ENCODE results near the gene TFCP2L1. TPM values are rescaled to one million over a fixed set of nuclear protein-coding genes. Genes with fewer than 3 reads are reported as not detected.

Gene TFCP2L1
- total RNA-seq, 1 donor from 2014 or later, result 3.1 TPM

DNA sequence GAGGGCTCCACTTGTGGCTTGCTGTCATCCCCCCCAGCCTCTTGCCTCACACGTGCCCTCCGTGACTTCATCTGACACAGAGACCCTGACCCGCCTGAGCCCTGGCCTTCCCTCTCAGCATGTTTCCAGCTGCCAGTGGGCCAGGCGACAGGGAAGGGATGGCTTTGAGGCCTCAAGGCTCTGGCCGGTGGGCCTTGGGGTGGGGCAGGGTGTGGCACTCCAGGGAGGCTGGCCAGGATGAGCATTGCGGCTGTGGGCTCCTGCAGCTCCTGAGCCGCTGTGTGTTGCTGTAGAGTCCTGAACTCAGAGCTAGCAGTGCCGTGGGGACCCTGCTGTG lies 85.0 kb downstream of the TFCP2L1 start:
- DNase-seq (ENCODE audit: low spot score), result no peak

GRCh38 chr2:121199281-121200010 lies 85.6 kb downstream of the TFCP2L1 start:
- DNase-seq (ENCODE audit: low spot score), result no peak

GRCh38 chr2:121197369-121198091 lies 87.5 kb downstream of the TFCP2L1 start:
- no peak for DNase-seq (ENCODE audit: low spot score)

DNA sequence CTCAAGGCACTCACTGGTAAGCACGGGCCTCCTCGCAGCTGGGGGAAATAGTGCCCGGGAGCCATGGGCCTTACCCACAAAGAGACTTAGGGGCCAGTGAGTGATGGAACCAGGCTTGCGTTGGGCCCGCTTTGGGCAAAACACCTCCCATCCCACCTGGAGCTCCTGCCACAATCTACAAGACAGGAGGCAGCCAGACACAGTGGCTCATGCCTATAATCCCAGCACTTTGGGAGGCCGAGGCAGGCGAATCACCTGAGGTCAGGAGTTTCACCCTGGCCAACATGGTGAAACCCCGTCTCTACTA lies 88.2 kb downstream of the TFCP2L1 start:
- no peak for DNase-seq (ENCODE audit: low spot score)

GRCh38 chr2:121196132-121196848 lies 88.7 kb downstream of the TFCP2L1 start:
- DNase-seq (ENCODE audit: low spot score), result no peak

- no peak for DNase-seq (ENCODE audit: low spot score)
Measured at GRCh38 chr2:121195036-121195435, 90.0 kb downstream of the TFCP2L1 start.

DNA sequence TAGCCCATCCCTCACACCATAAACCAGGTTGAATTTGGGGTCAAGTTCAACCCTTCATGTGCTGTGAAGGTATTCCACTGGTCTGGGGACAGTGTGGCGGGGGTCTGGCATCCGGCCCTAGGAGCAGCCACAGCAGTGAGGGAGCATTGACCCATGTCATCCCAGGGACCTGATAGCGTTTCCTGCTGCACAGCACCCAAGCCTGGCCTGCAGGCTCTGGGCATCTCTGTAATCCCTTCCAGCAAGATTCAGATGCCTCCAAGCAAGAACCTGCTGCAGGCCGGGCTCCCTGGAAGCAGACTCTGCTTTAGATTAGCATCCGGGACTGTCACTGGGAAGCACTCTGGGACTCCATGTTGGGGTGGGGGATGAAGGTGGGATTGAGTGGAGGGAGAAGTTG lies 90.4 kb downstream of the TFCP2L1 start:
- DNase-seq (ENCODE audit: low spot score), result no peak

DNA sequence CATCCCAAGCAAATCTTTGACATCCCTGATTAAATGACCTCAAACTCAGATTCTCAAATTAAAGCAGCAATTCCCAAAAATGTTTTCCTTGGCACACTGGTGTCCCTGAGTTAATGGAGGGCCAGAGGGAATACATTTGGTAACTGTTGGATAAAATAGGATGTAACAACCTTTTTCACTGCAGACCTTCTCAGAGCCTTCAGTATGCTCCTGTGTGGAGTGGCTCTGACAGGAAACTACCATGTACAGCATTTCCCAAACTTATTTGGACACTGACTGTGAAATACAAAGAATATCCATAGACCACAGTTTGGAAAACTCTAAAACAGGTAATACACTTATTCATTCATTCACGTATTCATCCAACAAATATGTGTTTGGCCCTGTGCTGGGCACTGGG lies 91.8 kb downstream of the TFCP2L1 start:
- peak; percentile 3 for DNase-seq (ENCODE audit: low spot score)

- no peak for DNase-seq (ENCODE audit: low spot score)
Measured at GRCh38 chr2:121192576-121192975, 92.4 kb downstream of the TFCP2L1 start.

GRCh38 chr2:121191191-121192170 lies 93.5 kb downstream of the TFCP2L1 start:
- peak; percentile 82 for DNase-seq (ENCODE audit: low spot score)

- DNase-seq (ENCODE audit: low spot score), result peak; percentile 74
Measured at GRCh38 chr2:121189661-121190381, 95.2 kb downstream of the TFCP2L1 start.

GRCh38 chr2:121189011-121189410 lies 96.0 kb downstream of the TFCP2L1 start:
- DNase-seq (ENCODE audit: low spot score), result peak; percentile 51

DNA sequence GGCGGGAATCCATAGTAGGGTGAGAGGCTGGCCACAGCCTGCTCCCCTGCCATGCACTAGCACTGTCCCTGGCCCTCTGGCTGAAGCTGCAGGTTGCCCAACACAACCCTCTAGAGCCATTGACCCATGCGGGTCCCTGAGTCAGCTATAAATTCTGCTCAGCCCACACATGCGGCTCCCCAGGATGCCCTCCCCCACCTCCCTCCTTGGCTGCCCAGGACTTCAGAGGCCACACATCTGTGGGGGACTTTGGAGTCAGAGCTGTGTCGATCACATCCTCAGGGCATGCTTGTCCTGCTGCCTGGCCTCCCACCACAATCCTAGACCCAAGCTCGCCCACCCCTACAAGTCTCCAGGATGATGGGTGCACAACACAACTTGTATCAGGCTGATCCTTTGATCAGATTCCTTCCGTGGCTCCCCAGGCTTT lies 97.0 kb downstream of the TFCP2L1 start:
- peak; percentile 81 for DNase-seq (ENCODE audit: low spot score)

- DNase-seq (ENCODE audit: low spot score), result peak; percentile 64
Measured at GRCh38 chr2:121187351-121187981, 97.5 kb downstream of the TFCP2L1 start.

- peak; percentile 49 for DNase-seq (ENCODE audit: low spot score)
Measured at GRCh38 chr2:121186261-121186660, 98.7 kb downstream of the TFCP2L1 start.

- DNase-seq (ENCODE audit: low spot score), result peak; percentile 85
Measured at GRCh38 chr2:121185571-121186074, 99.4 kb downstream of the TFCP2L1 start.

DNA sequence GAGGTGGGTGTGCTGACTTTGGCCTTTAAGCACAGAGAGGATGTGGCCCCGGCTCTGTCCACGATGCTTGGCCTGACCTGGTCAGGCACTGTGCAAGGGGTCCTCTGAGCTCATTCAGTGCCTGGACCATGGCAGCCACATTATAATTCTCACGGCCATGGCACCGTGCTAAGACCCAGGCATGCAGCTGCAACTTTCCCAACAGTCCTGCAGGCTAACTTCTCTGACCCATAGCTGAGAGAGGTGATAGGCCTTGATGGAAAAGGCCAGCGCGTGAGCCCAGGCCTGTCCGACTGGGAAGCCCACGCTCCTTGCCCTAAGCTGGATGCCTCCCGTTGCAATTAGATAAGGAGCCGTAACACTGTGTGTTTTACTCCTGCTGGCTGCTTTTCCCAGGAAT lies 99.9 kb downstream of the TFCP2L1 start:
- peak; percentile 57 for DNase-seq (ENCODE audit: low spot score)

- DNase-seq (ENCODE audit: low spot score), result peak; percentile 55
Measured at GRCh38 chr2:121184248-121184862, 100.6 kb downstream of the TFCP2L1 start.

GRCh38 chr2:121182520-121182919 lies 102.5 kb downstream of the TFCP2L1 start:
- peak; percentile 33 for DNase-seq (ENCODE audit: low spot score)
